GM12801 (cell line): ENCODE measurements around the gene USP7.

Source experiments
- CTCF ChIP-seq: IDR thresholded peaks from one replicate; pipeline ENCODE4 v1.5.1; 2011; ENCODE audit warnings: control low read depth; ENCODE audit not compliant: insufficient read length; ENCODE audit errors: extremely low read depth

The USP7 gene

GRCh38 chr16:8858994-8859912, 104.5 kb downstream of the USP7 start:
- TF ChIP-seq CTCF: no peak

DNA sequence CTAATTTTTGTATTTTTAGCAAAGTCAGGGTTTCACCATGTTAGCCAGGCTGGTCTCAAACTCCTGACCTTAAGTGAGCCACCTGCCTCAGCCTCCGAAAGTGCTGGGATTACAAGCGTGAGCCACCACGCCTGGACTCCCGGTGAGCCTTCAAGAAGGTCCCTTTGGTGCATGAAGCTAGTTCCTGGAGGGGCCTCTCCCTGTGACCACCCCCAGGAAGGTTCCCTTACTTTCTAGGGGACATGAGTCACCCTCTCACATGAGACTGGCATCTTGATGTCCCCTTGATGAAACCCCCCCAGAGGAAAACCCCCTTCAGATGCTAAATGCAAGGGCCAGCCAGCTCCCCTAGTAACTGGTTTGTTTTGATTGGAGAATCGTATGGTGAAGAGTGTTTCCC, 107.7 kb downstream of the USP7 start:
- TF ChIP-seq CTCF: no peak

DNA sequence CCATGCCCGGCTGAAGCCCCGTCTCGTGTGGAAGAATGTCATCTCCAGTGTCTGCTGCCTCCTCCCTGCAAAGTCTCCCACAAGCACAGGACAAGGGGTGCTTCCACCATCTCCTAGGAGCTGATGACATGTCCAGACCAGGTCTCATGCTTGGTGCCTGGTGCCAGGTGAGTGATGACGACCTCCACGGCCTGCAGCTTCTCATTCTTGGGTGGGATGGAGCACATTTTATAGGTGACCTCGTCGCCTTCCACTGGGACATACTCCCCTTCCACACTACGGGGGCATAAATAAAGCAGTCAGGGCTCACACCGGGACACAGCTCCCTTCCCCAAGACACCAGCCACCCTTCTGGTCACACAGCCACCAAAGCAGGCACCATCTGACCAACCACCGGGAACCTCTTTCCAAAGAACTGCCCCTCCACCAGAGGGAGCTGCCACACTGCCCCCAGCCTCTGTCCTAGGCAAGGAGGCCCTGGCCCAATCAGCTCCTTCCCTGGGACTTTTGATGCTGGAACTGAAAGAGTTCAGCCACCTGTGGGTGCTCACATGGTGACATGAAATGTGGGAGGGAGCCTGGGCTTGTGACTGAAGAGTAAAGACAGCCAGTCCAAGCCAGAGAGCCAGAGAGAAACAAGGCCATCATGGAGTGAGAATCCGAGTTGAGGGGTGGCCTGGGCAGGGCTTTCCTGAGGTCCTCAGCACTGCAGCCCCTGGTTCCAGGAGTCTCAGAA, 108.5 kb downstream of the USP7 start:
- no peak for TF ChIP-seq CTCF

GRCh38 chr16:8854298-8854948, 109.3 kb downstream of the USP7 start:
- no peak for TF ChIP-seq CTCF

DNA sequence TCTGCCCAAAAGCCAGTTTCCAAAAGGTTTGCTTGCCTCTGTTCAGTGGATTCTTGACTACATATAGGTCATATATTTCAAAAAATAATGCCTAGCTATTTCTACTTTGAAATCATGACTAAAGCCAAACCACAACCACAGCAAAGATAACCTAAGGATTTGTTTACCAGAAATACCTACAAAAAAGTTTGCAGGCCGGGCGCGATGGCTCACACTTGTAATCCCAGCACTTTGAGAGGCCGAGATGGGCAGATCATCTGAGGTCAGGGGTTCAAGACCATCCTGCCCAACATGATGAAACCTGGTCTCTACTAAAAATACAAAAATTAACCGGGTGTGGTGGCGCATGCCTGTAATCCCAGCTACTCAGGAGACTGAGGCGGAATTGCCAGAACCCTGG, 110.1 kb downstream of the USP7 start:
- TF ChIP-seq CTCF: no peak

DNA sequence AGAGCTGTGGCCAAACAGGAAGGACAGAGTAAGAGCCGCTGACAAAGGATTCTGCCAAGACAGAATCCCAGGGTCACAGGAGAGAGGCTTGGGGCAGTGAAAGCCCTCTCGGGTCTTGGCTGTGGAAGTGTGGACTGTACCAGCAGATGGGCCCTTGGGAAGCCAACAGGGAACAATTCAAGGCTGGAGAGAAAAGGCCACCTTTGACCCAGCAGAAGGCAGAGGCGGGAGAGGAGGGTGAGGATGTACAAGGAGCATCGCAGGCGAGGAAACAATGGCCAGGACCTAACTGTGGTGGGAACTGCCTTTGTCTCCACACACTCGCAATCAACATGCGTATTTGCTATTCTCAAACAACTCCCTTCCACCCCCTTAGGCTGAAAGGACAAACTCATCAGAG, 110.6 kb downstream of the USP7 start:
- TF ChIP-seq CTCF: no peak

- TF ChIP-seq CTCF: no peak
Observed at GRCh38 chr16:8852534-8852933, 111.2 kb downstream of the USP7 start.
